A673 (cell line): ENCODE results near the gene NFATC3. TPM values are rescaled to one million over a fixed set of nuclear protein-coding genes. Genes with fewer than 3 reads are reported as not detected.

Experiments
- BruUV-seq: library from RNA; stranded (reverse); fragments of 400-500 nt; replicated peaks from 2 replicates; lab custom pipeline; 2021; lab: Mats Ljungman, UMichigan
- CTCF ChIA-PET: fragments of 300-600 bp; sonication (Branson Sonifier 250); formaldehyde crosslinking; loops from one replicate; lab custom pipeline; 2022; ENCODE audit warnings: antibody characterized with exemption; lab: Charles Lee
- POLR2A ChIA-PET: fragments of 300-600 bp; sonication (Branson Sonifier 250); formaldehyde crosslinking; loops from one replicate; lab custom pipeline; 2022; ENCODE audit warnings: antibody characterized with exemption; ENCODE audit not compliant: low non-redundant PET; lab: Charles Lee
- DNase-seq: peaks from one replicate; pipeline ENCODE4 v3.0.0-alpha.2; 2015; ENCODE audit warnings: low spot score
- H3K27ac ChIP-seq: fragments of 200-600 bp; sonication (generic); 2 replicates; pipeline ENCODE4 v1.5.1; 2016; ENCODE audit warnings: mixed run types, low read depth, mild to moderate bottlenecking, mixed read lengths, antibody characterized with exemption, low read length; ENCODE audit not compliant: poor library complexity, severe bottlenecking
- H3K27me3 ChIP-seq: fragments of 200-600 bp; sonication (generic); replicated peaks from 2 replicates; pipeline ENCODE4 v1.6.1; 2017; ENCODE audit warnings: mixed run types, low read depth, mild to moderate bottlenecking, mixed read lengths, antibody characterized with exemption, low read length; ENCODE audit not compliant: insufficient read depth, poor library complexity
- H3K36me3 ChIP-seq: fragments of 200-600 bp; sonication (generic); 2 replicates; pipeline ENCODE4 v1.6.1; 2016; ENCODE audit warnings: mixed run types, mild to moderate bottlenecking, mixed read lengths, antibody characterized with exemption, low read length; ENCODE audit not compliant: insufficient read depth, poor library complexity, severe bottlenecking
- H3K4me1 ChIP-seq: fragments of 200-600 bp; sonication (generic); 2 replicates; pipeline ENCODE4 v1.6.1; 2017; ENCODE audit warnings: mixed run types, mild to moderate bottlenecking, mixed read lengths, antibody characterized with exemption, low read length; ENCODE audit not compliant: insufficient read depth, poor library complexity, severe bottlenecking
- H3K4me3 ChIP-seq: fragments of 200-600 bp; sonication (generic); 2 replicates; pipeline ENCODE4 v1.5.1; 2016; ENCODE audit warnings: low read depth, mixed run types, mild to moderate bottlenecking, mixed read lengths, low read length; ENCODE audit not compliant: poor library complexity, severe bottlenecking
- H3K9me3 ChIP-seq: fragments of 200-600 bp; sonication (generic); 2 replicates; pipeline ENCODE4 v1.6.1; 2016; ENCODE audit warnings: mixed run types, low read depth, mild to moderate bottlenecking, mixed read lengths, antibody characterized with exemption, low read length; ENCODE audit not compliant: poor library complexity, severe bottlenecking
- CTCF ChIP-seq: fragments of 300-800, 200-600 bp; sonication (generic); conservative IDR thresholded peaks from 2 replicates; pipeline ENCODE4 v1.5.1; 2017; ENCODE audit warnings: low read depth, mild to moderate bottlenecking, antibody characterized with exemption, low read length, moderate library complexity, mixed read lengths
- EZH2 ChIP-seq: fragments of 200-600 bp; sonication (generic); IDR thresholded peaks from 2 replicates; pipeline ENCODE4 v1.6.1; 2017; ENCODE audit warnings: borderline replicate concordance, low read depth, mild to moderate bottlenecking, mixed read lengths, antibody characterized with exemption, low read length; ENCODE audit not compliant: poor library complexity, severe bottlenecking
- intact Hi-C: fragments of 100-400 bp; cut with micrococcal nuclease; formaldehyde crosslinking; loops from one replicate; pipeline ENCODE4 v1.10.0; 2022; ENCODE audit not compliant: unreplicated experiment
- total RNA-seq: library from RNA; stranded (reverse); gene quantifications from 2 replicates; pipeline ENCODE4 v1.2.3, GENCODE V29; 2021

The NFATC3 gene
- total RNA-seq, 1 experiment from 2014 or later, result 56.0 TPM

- H3K36me3 ChIP-seq, result no peaks in the 10 kb centered on the region
- TF ChIP-seq EZH2 (no peak), CTCF (peak; percentile 62)
- BruUV-seq, result no TSS peak
- H3K4me3 ChIP-seq, result no peak overlapping the region
- no peaks in the 10 kb centered on the region for H3K9me3 ChIP-seq
- POLR2A ChIA-PET, result interaction anchor here (0.5 kb wide), 1 partner anchor 1329 kb away, joined by 4 read pairs; no protein-coding TSS in a partner anchor
- H3K27ac ChIP-seq, result no peak overlapping the region
- intact Hi-C loops, result loop anchor here (5.0 to 10.0 kb wide), 2 partner anchors 133 to 231 kb away; no protein-coding TSS in a partner anchor
- H3K27me3 ChIP-seq, result no peaks in the 10 kb centered on the region
- peak; percentile 42 for DNase-seq
- peaks cover 26% of the 10 kb centered on the region for H3K4me1 ChIP-seq
- CTCF ChIA-PET, result interaction anchor here (0.7 to 1.7 kb wide), 4 partner anchors 9 to 282 kb away, joined by 3 to 11 read pairs (median 4); partner anchors contain the start of gene NFATC3
These were observed 8.8 kb downstream of the NFATC3 start for GRCh38 chr16:68093816-68094613.

DNA sequence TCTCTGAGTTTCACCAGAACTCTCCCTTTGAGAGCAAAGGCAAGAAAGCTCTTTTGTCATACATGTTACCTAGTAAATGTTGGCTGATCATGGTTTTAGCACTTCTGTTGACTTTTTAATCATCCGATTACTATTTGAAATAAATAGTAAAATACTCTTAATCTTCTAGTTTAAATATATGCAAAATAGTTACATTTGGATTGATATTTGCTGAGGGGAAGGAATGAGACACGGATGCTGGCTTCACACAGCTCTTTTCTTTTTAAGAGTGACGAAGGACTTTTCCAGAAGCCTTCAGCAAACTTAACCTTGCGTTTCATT, 9.4 kb downstream of the NFATC3 start:
- Histone ChIP-seq H3K27me3 (no peaks in the 10 kb centered on the region), H3K4me1 (peaks cover 26% of the 10 kb centered on the region), H3K27ac (no peak overlapping the region), H3K9me3 (no peaks in the 10 kb centered on the region), H3K4me3 (no peak overlapping the region), H3K36me3 (no peaks in the 10 kb centered on the region)
- no peak for TF ChIP-seq EZH2
- no peak; the same call in 1 of the 2 replicates for TF ChIP-seq CTCF
- DNase-seq, result no peak
- CTCF ChIA-PET, result interaction anchor here (1.7 kb wide), 1 partner anchor 9 kb away, joined by 11 read pairs; the partner anchor contains the start of gene NFATC3
- POLR2A ChIA-PET, result interaction anchor here (0.5 kb wide), 1 partner anchor 1328 kb away, joined by 4 read pairs; no protein-coding TSS in a partner anchor
- BruUV-seq, result no TSS peak
- intact Hi-C loops, result loop anchor here (5.0 to 10.0 kb wide), 2 partner anchors 133 to 230 kb away; no protein-coding TSS in a partner anchor

- BruUV-seq, result no TSS peak
- Histone ChIP-seq H3K27me3 (no peaks in the 10 kb centered on the region), H3K27ac (no peak overlapping the region), H3K36me3 (no peaks in the 10 kb centered on the region), H3K4me3 (no peak overlapping the region), H3K9me3 (no peaks in the 10 kb centered on the region), H3K4me1 (peaks cover 9% of the 10 kb centered on the region)
- intact Hi-C loops, result loop anchor here (10.0 kb wide), 1 partner anchor 228 kb away; no protein-coding TSS in a partner anchor
- CTCF ChIA-PET, result no interaction called here
- TF ChIP-seq EZH2 (no peak), CTCF (no peak)
- POLR2A ChIA-PET, result no interaction called here
- DNase-seq, result no peak
These were observed 11.3 kb downstream of the NFATC3 start for GRCh38 chr16:68096491-68096890.
